ENCODE data around the gene CPLANE1.
"Not testable (repeated sequence)": the region's sequence is repeated elsewhere in the genome, so short reads cannot be mapped to it uniquely, and the experiment has no call there.

The CPLANE1 gene

DNA sequence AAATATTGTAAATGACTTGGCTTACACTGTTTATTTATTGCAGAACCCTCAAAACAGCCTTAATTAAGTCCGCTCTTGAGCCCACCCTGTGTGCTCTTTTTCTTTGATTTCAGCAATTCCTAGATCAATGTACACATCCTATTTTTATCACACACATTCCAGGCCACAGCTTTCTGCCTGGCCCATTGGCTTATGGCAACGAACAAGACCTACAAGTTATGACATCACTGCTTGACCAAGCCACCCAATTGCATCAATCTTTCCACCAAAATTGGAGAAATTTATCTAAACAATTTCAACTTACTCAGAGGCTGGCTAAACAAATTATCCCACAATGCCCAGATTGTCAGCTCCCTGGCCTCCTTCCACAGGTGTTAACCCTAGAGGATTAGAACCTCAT is 158.4 kb downstream of the CPLANE1 start:
- in situ Hi-C loops (cut with MboI; ENCODE audit: low sequenced_read_pairs, unreplicated experiment), result no loop called here
- TF ChIP-seq, protein P1, sequence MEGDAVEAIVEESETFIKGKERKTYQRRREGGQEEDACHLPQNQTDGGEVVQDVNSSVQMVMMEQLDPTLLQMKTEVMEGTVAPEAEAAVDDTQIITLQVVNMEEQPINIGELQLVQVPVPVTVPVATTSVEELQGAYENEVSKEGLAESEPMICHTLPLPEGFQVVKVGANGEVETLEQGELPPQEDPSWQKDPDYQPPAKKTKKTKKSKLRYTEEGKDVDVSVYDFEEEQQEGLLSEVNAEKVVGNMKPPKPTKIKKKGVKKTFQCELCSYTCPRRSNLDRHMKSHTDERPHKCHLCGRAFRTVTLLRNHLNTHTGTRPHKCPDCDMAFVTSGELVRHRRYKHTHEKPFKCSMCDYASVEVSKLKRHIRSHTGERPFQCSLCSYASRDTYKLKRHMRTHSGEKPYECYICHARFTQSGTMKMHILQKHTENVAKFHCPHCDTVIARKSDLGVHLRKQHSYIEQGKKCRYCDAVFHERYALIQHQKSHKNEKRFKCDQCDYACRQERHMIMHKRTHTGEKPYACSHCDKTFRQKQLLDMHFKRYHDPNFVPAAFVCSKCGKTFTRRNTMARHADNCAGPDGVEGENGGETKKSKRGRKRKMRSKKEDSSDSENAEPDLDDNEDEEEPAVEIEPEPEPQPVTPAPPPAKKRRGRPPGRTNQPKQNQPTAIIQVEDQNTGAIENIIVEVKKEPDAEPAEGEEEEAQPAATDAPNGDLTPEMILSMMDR (IDR thresholded peaks at IDR 0.05; ENCODE audit: borderline replicate concordance, control extremely low read depth, extremely low read depth, insufficient read depth, missing control alignments), result no peak
- DNase-seq (ENCODE audit: low spot score), result no peak

DNA sequence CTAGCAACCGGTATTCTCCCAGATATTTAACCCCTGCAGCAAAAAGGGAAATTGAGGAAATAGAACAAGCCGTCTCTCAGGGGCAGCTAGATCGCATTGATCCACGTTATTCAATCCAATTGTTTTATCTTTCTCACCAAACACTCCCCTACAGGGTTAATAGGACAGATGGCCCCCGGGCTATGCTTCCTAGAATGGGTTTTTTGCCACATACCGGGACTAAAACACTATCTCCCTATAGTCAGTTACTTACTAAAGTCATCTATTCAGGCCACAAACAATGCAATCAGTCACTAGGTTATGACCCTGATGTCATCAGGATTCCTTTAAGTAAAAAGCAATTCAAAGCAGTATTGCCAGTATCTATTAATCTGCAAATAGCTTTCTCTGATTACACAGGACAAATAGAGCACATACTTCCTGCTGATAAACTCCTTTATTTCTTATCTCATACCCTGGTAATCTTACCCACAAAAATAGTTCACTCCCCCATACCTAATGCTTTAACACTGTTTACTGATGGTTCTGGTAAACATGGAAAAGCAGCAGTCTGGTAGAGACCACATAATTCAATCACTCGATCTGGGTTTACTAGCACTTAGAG is 159.0 kb downstream of the CPLANE1 start:
- no peak for DNase-seq (ENCODE audit: low spot score)
- TF ChIP-seq, protein P1 (IDR thresholded peaks at IDR 0.05; ENCODE audit: borderline replicate concordance, control extremely low read depth, extremely low read depth, insufficient read depth, missing control alignments), result no peak
- in situ Hi-C loops (cut with MboI; ENCODE audit: low sequenced_read_pairs, unreplicated experiment), result no loop called here

DNA sequence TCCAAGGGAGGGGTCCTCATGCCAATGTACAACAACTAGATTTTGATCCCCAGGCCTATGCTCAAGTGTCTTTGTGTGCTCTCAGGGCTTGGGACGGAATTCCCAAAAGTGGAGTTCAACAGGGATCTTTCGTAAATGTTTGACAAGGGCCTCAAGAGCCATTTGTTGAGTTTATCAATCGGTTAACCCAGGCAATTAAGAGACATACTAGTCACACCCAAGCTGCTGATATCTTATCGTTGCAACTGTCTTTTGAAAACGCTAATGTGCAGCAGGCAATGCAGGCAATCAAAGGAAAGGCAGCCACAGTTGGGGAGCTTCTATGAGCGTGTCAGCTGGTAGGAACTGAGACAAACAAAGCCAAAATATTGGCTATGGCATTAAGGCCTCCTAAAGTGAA is 161.2 kb downstream of the CPLANE1 start:
- in situ Hi-C loops (cut with MboI; ENCODE audit: low sequenced_read_pairs, unreplicated experiment), result no loop called here
- no peak for DNase-seq (ENCODE audit: low spot score)
- TF ChIP-seq, protein P1 (IDR thresholded peaks at IDR 0.05; ENCODE audit: borderline replicate concordance, control extremely low read depth, extremely low read depth, insufficient read depth, missing control alignments), result no peak

DNA sequence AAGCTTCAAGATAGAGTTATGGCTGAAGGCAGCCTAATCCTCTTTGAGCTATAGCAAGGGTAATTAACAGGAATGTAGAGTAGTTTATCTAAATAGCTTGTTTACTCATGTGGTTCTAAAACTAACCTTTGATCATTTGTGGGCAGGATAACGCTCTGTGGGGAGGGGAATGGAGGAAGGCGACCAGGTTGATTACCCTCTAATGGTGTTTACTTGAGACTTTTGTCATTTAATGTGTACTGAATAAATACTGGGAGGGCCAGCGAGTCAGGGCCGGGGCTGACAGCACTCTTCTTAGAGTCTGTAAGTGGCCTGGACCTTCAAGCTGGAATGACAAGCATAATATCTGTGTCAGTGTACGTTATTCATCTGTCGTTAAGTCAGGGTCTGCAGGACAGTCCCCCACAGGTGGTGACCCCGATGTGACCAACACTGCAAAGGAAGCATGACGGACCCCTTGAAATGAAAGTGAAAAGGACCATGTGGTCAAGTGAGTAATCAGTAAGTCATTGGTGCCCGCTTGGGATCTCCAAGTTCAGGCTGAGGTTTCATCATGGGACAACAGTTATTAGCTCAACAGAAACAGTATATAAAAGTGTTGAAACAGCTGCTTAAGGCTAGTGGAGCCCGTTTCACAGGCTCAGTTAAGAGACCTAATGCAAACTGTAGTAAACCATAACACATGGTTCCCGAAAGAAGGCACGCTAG is 162.6 kb downstream of the CPLANE1 start:
- in situ Hi-C loops (cut with MboI; ENCODE audit: low sequenced_read_pairs, unreplicated experiment), result no loop called here
- DNase-seq (ENCODE audit: low spot score), result no peak
- TF ChIP-seq, protein P1 (IDR thresholded peaks at IDR 0.05; ENCODE audit: borderline replicate concordance, control extremely low read depth, extremely low read depth, insufficient read depth, missing control alignments), result no peak

DNA sequence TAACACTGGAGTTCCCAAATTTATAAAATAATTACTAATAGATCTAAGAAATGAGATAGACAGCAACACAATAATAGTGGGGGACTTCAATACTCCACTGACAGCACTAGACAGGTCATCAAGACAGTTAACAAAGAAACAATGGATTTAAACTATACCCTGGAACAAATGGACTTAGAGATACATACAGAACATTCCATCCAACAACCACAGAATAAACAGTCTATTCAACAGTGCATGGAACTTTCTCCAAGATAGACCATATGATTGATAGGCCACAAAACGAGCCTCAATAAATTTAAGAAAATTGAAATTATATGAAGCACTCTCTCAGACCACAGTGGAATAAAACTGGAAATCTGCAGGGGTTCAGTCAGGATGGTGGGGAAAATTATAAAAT is 163.2 kb downstream of the CPLANE1 start:
- in situ Hi-C loops (cut with MboI; ENCODE audit: low sequenced_read_pairs, unreplicated experiment); DNase-seq (ENCODE audit: low spot score): not testable (repeated sequence)

DNA sequence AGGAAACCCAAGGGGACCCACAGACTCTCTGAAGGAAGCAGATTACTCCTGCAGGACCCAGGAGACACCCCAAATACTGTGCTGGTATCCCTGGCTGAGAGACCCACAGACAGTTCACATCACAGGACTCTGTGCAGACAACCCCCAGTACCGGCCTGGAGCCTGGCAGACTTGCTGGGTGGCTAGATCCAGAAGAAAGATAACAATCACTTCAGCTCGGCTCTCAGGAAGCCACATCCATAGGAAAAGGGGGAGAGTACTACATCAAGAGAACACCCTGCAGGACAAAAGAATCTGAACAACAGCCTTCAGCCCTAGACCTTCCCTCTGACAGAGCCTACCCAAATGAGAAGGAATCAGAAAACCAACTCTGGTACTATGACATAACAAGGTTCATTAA is 166.2 kb downstream of the CPLANE1 start:
- DNase-seq (ENCODE audit: low spot score); in situ Hi-C loops (cut with MboI; ENCODE audit: low sequenced_read_pairs, unreplicated experiment): not testable (repeated sequence)

DNA sequence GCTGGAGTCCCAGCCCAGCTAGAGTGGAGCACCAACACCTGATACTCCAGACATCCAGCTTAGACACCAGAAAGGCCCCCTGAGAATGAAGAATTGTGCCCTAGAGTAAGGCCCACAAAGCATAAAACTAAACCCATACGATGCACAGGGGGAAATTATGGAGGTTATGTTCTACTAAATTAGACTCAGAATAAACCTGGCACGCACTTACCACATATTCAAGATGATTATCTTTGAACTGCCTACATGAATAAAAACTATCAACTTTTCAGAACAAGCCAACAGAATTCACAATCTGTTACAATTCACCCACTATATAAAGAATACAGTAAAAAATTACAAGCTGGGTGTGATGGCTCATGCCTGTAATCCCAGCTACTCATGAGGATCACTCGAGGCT is 168.5 kb downstream of the CPLANE1 start:
- DNase-seq (ENCODE audit: low spot score), result no peak
- in situ Hi-C loops (cut with MboI; ENCODE audit: low sequenced_read_pairs, unreplicated experiment), result no loop called here
- TF ChIP-seq, protein P1 (IDR thresholded peaks at IDR 0.05; ENCODE audit: borderline replicate concordance, control extremely low read depth, extremely low read depth, insufficient read depth, missing control alignments), result no peak

All from GM13976 (cell line).